ENCODE measurements around the gene CHCHD6. TPM values are rescaled to one million over a fixed set of nuclear protein-coding genes. Genes with fewer than 3 reads are reported as not detected.
A peak's percentile ranks its signal among the peaks of the same experiment; 100 is the strongest.

CHCHD6 gene
- total and polyA plus RNA-seq, 2 of the 4 experiments (the other 2 are of a cell fraction) = 18.8 to 28.9 TPM

DNA sequence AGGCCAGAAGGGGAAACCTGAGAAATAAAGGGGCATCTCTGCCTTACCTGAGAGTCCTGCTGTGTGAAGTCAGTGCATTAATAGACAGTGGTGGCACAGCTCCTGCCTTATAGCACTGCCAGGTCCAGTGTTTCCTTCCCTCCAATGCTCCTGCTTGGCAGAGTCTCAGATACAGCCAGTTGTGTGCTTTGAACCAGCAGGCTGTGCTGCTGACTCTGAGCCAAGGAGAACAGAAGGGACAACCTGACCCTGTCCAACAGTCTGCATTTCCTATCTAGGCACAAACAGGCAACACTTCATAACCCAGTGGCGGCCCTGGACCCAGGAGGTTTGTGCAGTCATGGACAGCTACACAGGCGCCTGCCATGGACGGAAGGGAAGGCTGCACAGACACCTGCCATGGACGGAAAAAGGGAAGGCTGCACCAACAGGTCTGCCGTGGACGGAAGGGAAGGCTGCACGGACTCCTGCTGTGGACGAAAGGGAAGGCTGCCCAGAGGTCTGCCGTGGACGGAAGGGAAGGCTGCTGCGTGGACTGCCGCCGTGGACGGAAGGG, 245.0 kb downstream of the CHCHD6 start:
- Histone ChIP-seq H4K20me1 (ENCODE audit: insufficient read depth, low read length) (no peaks in the 10 kb centered on the region), H3K23ac (ENCODE audit: low read depth, low read length) (no peak overlapping the region), H3K9me3 (ENCODE audit: control insufficient read depth, insufficient read depth, low read length) (no peaks in the 10 kb centered on the region), H3K4me3 (ENCODE audit: insufficient read depth, low read depth, low read length) (no peak overlapping the region), H2AFZ (replicated peaks; ENCODE audit: low read length, poor library complexity) (peak overlapping the region; percentile 10), H3K27me3 (ENCODE audit: control insufficient read depth, insufficient read depth, low read length) (no peaks in the 10 kb centered on the region), H4K5ac (ENCODE audit: low read depth, low read length) (no peak overlapping the region), H3K56ac (ENCODE audit: extremely low read depth, insufficient read depth, low read length) (no peak overlapping the region), H3K4ac (ENCODE audit: low read depth, low read length) (no peak overlapping the region), H2BK5ac (ENCODE audit: low read depth, low read length, poor library complexity, severe bottlenecking) (no peak overlapping the region), H4K8ac (ENCODE audit: low read depth in 2 of 2, low read length in 2 of 2) (no peak overlapping the region), H3K4me2 (ENCODE audit: low read depth, low read length) (no peak overlapping the region), H2AK5ac (ENCODE audit: low read depth, low read length) (no peak overlapping the region), H3K4me1 (ENCODE audit: control insufficient read depth, insufficient read depth, low read length) (no peaks in the 10 kb centered on the region), H3K18ac (ENCODE audit: low read depth, low read length) (no peak overlapping the region), H2AK9ac (replicated peaks; ENCODE audit: low read depth, low read length, poor library complexity) (no peak overlapping the region), H4K91ac (ENCODE audit: insufficient read depth, low read depth, low read length) (no peak overlapping the region), H2BK15ac (ENCODE audit: low read depth, low read length) (no peak overlapping the region), H2BK20ac (ENCODE audit: low read depth, low read length) (no peak overlapping the region), H2BK120ac (ENCODE audit: low read depth, low read length) (no peak overlapping the region), H3K9me1 (ENCODE audit: insufficient read depth, low read length) (peaks cover 9% of the 10 kb centered on the region; the same call in 1 of the 2 replicates), H3K9ac (ENCODE audit: low read depth, low read length) (no peak overlapping the region), H3K27ac (ENCODE audit: insufficient read depth, low read length) (no peak overlapping the region), H3K36me3 (ENCODE audit: control insufficient read depth, insufficient read depth, low read length) (no peaks in the 10 kb centered on the region), H3K79me1 (ENCODE audit: low read depth in 1 of 2, low read length in 2 of 2) (no peaks in the 10 kb centered on the region), H3K14ac (replicated peaks; ENCODE audit: low read depth, low read length) (no peak overlapping the region)
- DNase-seq (no peak), ATAC-seq (ENCODE audit: low read depth) (no peak)
- WGBS, 2 experiments (ENCODE audit: extremely low coverage in 2 of 2, insufficient read length in 1 of 2) = 87% methylated on average over 11 of the region's 14 CpGs; no CpG with 5 or more reads in 1 of the 2 experiments
- dilution Hi-C loops (cut with HindIII; ENCODE audit: low sequenced_read_pairs, unreplicated experiment) (no loop called here), intact Hi-C loops (cut with micrococcal nuclease) (no loop called here), in situ Hi-C loops (cut with MboI; ENCODE audit: low sequenced_read_pairs) (no loop called here)
- ChIA-PET CTCF (no interaction called here), POLR2A (ENCODE audit: unreplicated experiment) (no interaction called here)
- TF ChIP-seq, protein P1, sequence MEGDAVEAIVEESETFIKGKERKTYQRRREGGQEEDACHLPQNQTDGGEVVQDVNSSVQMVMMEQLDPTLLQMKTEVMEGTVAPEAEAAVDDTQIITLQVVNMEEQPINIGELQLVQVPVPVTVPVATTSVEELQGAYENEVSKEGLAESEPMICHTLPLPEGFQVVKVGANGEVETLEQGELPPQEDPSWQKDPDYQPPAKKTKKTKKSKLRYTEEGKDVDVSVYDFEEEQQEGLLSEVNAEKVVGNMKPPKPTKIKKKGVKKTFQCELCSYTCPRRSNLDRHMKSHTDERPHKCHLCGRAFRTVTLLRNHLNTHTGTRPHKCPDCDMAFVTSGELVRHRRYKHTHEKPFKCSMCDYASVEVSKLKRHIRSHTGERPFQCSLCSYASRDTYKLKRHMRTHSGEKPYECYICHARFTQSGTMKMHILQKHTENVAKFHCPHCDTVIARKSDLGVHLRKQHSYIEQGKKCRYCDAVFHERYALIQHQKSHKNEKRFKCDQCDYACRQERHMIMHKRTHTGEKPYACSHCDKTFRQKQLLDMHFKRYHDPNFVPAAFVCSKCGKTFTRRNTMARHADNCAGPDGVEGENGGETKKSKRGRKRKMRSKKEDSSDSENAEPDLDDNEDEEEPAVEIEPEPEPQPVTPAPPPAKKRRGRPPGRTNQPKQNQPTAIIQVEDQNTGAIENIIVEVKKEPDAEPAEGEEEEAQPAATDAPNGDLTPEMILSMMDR (conservative IDR thresholded peaks at IDR 0.05; ENCODE audit: low read depth, low read length) = no peak
- TF ChIP-seq POLR2A (IDR thresholded peaks at IDR 0.05; ENCODE audit: low read depth, low read length) = no peak
- no peak for TF ChIP-seq BHLHE40 (IDR thresholded peaks at IDR 0.05; ENCODE audit: low read depth, low read length)
- TF ChIP-seq, protein P2, sequence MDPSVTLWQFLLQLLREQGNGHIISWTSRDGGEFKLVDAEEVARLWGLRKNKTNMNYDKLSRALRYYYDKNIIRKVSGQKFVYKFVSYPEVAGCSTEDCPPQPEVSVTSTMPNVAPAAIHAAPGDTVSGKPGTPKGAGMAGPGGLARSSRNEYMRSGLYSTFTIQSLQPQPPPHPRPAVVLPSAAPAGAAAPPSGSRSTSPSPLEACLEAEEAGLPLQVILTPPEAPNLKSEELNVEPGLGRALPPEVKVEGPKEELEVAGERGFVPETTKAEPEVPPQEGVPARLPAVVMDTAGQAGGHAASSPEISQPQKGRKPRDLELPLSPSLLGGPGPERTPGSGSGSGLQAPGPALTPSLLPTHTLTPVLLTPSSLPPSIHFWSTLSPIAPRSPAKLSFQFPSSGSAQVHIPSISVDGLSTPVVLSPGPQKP (IDR thresholded peaks at IDR 0.05; ENCODE audit: borderline replicate concordance, low read depth, low read length) = no peak
- no peak for TF ChIP-seq CEBPB (IDR thresholded peaks at IDR 0.05; ENCODE audit: low read depth, low read length)
- no peak for TF ChIP-seq SMC3 (IDR thresholded peaks at IDR 0.05; ENCODE audit: low read depth, low read length)
- no peak for TF ChIP-seq MAFK (IDR thresholded peaks at IDR 0.05; ENCODE audit: low read depth, low read length)
- TF ChIP-seq NFE2L2 (IDR thresholded peaks at IDR 0.05; ENCODE audit: low read depth, low read length) = no peak
- no peak for TF ChIP-seq FOS (IDR thresholded peaks at IDR 0.05; ENCODE audit: low read depth, low read length)
- TF ChIP-seq RAD21 (IDR thresholded peaks at IDR 0.05; ENCODE audit: low read length) = no peak
- no peak for TF ChIP-seq RCOR1 (IDR thresholded peaks at IDR 0.05; ENCODE audit: insufficient replicate concordance, low read length)
- TF ChIP-seq, protein P3, sequence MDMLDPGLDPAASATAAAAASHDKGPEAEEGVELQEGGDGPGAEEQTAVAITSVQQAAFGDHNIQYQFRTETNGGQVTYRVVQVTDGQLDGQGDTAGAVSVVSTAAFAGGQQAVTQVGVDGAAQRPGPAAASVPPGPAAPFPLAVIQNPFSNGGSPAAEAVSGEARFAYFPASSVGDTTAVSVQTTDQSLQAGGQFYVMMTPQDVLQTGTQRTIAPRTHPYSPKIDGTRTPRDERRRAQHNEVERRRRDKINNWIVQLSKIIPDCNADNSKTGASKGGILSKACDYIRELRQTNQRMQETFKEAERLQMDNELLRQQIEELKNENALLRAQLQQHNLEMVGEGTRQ (IDR thresholded peaks at IDR 0.05; ENCODE audit: low read depth, low read length) = no peak
- TF ChIP-seq MAZ (IDR thresholded peaks at IDR 0.05; ENCODE audit: borderline replicate concordance, low read depth, low read length) = no peak
- TF ChIP-seq RFX5 (IDR thresholded peaks at IDR 0.05; ENCODE audit: low read depth, low read length) = no peak
- TF ChIP-seq CHD1 (IDR thresholded peaks at IDR 0.05; ENCODE audit: low read depth, low read length) = no peak
- TF ChIP-seq MXI1 (IDR thresholded peaks at IDR 0.05; ENCODE audit: borderline replicate concordance, low read depth, low read length) = no peak
- no TSS peak for BruUV-seq (replicated peaks)

Data from IMR-90 (cell line).